HG03565 (cell line): ENCODE measurements around the gene SDK2.

Experiments
- ATAC-seq: cut with Tn5 transposase; IDR thresholded peaks from one replicate; pipeline ENCODE4 v1.9.1; 2021; ENCODE audit warnings: mild to moderate bottlenecking, moderate library complexity; ENCODE audit not compliant: unreplicated experiment

SDK2 gene

GRCh38 chr17:73635101-73635817 is 9.0 kb downstream of the SDK2 start:
- ATAC-seq: no peak

GRCh38 chr17:73634629-73635028 is 9.6 kb downstream of the SDK2 start:
- ATAC-seq: no peak

GRCh38 chr17:73633736-73634135 is 10.5 kb downstream of the SDK2 start:
- no peak for ATAC-seq

DNA sequence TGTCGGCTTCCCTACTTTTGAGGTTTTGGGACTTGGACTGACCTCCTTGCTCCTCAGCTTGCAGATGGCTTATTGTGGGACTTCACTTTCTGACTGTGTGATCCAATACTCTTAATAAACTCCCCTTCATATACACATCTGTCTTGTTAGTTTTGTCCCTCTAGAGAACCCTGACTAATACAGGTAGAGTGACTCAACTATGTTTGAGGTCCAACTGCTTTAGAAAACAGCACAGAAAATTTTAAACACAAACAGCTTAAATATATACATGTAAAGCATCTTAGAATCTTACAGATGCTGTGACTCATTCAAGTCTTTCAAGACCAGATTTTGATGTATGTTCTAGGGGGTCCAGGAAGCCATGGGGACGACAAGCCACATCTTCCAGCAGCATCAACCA is 11.7 kb downstream of the SDK2 start:
- no peak for ATAC-seq

DNA sequence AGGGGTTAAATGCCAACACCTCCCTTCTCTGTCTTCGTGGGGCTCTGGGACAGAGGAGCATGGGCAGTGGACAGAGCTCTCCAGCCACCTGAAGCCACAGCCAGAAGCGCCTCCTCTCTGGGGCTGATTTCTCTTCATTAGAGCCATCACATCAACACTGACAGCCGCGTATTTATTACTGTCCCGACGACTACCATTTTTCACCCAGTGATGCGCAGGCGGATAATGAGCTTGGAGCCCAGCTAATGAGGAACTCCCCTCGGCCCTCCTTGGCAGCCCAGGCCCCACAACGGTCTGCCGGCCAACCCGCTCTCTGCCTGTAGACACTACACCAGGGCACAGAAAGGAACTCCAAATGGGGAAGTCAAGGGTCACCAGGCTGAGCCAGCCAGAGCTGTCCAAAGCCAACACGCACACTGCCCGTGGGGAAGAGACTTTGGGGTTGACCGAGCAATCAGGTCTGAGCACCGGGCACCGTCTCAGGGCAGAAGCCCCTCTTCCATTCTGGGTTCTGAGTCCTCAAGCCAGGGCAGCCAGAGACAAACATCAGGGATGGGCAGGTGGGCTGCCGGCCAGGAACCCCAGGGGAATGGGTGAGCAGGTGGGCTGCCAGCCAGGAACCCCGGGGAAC is 13.2 kb downstream of the SDK2 start:
- no peak for ATAC-seq

DNA sequence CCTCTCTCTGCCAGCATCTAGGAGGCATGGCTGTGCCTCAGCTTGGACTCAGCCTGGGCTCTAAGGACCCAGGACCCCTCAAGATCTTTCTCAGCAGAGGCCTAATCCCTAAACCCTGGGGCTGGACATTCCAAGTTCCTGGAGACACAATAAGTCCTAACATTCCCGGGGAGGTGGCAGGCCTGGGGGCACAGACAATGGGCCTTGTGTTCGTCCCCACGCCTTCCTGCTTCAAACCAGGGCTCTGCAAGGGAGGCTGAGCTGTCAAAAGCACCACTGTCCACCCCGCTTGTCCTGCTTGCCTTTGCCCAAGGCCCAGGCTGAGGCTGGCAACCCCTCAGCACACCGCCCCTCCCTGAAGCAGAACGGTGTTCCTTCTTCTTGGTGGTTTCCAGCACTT is 13.7 kb downstream of the SDK2 start:
- ATAC-seq: no peak

GRCh38 chr17:73628642-73629552 is 15.3 kb downstream of the SDK2 start:
- no peak for ATAC-seq

DNA sequence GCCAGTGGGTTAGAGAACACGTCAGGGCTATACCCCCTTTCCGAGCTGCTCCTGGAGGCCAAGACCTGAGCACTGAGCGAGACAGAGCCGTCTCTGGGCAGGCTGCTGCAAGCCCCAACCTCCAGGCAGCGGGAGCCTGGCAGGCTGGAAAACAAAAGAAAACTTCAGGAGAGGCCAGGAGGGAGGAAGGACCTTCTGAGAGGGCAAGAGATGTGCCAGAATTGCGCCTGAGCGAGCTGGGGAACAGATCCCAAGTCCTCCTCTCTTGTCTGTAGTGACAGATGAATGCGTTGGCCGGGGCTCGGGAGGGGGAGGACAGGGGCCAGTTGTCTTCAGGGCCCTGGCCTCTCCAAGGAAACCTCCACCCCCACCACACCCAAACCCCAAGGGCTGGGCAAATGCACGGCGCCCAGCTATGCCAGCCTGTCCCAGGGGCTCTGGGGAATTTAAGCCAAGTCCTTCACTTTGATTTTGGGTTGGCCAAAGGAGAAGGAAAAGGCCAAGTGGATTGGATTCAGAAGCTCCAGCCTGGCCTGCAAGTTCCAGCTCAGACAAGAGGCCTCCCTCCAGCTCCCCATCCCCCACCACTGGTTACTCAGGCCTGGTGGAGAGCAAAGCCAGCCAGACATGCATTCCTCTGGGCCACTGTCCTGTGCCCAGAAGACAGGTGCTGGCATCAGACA is 18.1 kb downstream of the SDK2 start:
- ATAC-seq: no peak

DNA sequence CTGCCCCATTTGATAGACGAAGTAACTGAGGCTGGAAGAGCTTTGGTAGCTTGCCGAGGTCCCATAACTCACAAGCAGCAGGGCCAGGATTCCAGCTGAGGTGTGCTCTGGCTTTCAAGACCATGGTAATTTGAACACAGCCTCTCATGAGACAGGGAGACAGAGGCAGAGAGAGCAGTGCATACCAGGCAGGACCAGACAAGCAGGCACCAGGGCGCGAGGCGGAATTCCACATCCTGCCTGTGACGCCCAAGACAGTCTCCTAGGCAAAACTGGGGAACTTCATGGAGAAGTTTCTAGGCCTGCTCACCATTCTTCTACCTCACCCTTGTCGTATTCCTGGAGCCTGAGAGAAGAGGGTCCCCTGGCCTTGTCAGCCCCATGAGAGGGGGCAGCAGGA is 19.2 kb downstream of the SDK2 start:
- no peak for ATAC-seq

DNA sequence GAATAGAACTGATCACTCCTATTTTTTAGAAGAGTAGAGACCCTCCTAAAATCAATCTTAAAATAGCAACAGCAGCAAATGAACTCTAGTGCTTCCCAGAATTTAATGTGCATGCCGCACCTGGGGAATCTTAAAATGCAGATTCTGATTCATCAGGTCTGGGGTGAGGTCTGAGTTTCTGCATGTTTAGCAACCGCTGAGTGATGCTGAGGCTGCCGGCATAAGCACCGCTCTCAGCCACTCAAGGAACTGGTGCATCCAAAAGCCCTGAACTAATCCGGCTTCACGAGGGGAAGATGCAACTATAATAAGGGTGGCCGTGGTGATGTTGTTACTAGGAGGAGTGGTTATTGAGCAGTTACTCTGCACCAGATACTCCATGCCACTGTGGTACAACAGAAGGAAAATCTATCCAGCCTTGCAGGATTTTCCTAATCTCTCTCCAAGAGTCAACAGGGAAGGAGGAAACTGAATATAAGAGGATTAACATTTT is 19.7 kb downstream of the SDK2 start:
- ATAC-seq: no peak

GRCh38 chr17:73623818-73624217 is 20.4 kb downstream of the SDK2 start:
- ATAC-seq: no peak

GRCh38 chr17:73623247-73623646 is 21.0 kb downstream of the SDK2 start:
- no peak for ATAC-seq

DNA sequence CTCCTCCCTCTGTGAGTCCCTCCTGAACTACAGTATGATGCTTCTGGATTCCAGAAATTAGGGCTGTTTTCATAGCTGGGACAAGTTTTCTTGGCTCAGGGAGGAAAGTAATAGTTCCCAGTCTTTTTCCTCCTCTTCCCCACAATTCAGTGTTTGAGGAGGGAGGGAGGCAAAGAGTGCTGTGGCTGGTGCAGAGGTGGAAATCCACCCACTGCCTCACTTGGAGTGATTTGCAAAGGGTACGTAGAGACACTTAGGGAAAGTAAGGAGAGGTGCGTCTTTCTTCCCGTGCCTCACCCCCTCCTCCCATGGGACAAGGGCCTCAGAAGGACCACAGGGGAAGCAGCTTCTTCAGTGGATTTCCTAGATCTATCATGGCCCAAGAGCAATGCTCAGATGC is 21.9 kb downstream of the SDK2 start:
- ATAC-seq: no peak

DNA sequence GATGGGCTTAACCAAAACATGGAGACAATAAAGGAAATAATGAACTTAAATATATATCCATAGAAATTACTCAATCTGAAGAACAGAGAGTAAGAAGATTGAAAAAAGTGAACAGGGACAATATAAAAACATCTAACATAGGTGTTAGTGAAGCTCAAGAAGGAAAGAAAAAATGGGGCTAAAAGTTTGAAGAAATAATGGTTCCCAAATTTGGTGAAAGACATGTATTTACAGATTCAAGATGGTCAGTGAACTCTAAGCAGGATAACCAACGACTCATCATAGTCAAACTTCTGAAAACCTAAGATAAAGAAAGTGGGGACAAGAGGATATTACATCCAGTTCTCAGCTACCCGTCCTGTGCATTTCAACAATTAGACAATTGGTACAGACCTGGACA is 22.6 kb downstream of the SDK2 start:
- ATAC-seq: no peak

DNA sequence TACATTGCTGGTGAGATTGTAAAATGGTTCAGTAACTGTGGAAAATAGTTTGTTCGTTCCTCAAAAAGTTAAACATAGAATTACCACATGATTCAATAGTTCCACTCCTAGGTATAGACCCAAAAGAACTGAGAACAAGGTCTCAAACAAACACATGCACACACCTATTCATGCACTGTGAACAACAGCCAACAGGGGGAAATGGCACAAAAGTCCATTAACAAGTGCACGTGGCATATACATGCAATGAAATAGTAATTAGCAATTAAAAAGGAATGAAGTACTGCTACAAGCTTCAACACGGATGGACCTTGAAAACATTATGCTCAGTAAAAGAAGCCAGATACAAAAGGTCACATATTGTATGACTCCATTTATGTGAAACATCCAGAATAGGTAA is 23.8 kb downstream of the SDK2 start:
- no peak for ATAC-seq

- ATAC-seq: no peak
These were observed 26.7 kb downstream of the SDK2 start for GRCh38 chr17:73617501-73617900.

DNA sequence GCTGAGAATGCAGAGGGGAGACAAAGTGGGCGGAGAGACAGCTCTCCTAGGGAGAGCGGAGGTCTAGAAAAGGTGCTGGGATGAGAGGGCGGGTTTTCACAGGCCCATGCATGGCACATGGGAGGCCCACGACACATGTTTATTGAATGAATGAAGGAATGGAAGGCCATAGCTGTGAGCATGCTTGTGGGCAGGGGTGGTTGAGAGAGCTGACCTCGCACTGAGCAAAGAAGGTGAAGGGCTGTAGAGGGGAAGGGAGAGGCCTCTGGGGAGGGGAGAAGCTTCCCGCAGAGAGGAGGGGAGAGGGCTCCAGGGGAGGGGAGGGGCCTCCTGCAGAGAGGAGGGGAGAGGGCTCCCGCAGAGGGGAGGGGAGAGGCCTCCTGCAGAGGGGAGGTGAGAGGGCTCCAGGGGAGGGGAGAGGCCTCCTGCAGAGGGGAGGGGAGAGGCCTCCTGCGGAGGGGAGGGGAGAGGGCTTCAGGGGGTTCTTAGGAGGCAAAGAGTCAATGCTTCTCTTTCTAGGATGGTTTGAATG is 27.3 kb downstream of the SDK2 start:
- no peak for ATAC-seq

DNA sequence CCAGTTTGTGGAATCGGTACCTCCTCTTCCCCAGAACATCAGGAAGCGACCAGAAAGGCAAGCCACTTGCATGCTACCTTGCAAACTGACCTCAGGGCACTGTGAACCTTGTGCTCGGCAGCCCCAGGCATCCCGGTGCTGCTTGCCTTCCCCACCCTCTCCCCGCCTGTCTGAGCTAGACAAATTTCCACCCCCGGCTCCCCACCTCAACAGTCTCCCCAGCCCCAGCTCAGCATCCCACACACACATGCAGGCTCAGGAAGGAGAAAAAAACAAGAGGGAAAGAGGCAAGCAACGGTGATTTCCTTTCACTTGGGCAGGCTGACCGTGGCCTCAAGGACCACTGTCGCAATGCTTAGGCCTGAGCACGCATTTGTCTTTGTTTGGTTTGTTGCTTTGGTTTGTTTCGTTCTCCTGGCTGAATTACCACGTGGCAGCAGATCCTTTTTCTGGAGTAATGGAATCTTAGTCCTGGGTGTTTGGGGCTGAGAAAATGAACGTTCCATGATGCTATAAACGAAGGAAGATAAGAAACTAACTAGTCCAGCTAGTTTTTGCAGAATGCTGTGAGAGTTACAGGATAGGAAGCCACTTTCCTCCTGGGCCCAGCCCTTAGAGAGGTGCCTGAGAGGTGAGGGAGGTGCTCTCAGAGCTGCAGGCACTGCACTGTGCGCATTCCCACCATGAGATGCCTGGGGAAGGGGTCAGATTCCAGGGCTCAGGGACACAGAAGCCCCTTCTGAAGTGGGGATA is 27.9 kb downstream of the SDK2 start:
- ATAC-seq: no peak

DNA sequence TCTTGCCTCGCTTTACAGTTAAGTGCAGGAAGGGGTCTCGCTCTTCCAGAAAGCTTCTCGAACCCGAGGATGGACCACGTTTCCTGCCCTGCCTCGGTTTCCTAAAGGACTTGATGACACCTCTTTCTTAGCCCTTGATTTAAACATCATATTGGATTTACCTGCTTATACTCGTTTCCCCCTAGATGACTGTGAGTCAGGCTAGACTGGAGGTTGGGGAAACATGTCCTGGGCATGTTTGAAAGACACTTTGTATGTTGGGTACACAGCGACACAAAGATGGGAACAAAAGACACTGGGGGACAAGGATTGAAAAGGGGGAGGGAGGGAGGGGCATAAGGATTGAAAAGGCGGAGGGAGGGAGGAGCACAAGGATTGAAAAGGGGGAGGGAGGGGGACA is 30.0 kb downstream of the SDK2 start:
- ATAC-seq: no peak
